ENCODE results near the gene AQP12A.

DNA sequence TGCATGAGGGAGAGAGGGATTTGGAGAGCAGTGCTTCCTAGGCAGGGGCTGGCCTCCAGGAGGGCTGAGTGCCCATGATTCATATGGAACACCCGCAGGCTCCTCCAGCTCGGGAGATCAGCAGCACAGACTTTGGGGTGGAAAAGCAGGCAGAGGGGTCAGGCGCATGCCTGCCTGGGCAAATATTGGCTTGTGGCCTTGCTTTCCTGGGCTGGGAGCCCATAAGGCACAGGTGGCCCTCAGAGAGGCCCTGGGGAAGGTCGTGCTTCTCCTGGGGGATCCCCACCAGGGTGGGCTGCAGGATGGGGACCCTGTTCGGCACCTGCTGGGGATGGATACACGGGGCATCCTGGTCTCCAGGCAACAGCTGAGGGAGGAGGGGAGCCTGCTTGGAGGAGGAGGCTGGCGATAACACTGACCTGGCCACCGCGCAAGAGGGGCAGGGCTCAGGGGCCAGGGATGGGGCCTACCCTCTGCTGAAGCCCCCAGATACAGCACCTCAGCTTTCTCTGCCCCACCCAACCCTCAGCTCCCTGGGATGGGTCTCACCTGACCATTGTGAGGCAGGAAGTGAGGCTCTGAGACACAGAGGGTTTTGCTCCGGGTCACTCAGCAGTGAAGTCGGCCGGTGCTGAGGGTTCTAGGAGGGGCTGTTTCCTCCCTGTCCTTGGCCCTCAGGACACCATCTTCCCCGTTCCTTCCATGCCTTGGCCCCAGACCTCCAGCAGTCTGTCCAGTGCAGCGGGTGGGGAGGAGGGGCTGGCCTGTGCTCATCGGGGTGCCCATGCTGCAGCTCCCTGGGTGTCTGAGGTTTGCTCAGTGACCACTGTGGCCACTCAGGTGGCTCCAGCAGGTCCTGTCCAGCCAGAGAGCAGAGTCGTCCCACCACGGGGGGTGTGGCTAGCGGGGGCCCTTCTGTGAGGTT is 12.0 kb downstream of the AQP12A start:
- TF ChIP-seq CTCF (IDR thresholded peaks at IDR 0.05) (no peak), EP300 (IDR thresholded peaks at IDR 0.05) (no peak)

Data from gastroesophageal sphincter (tissue), 3 donors.